Erythroblast (primary cell): Measurements from ENCODE around the gene COL19A1.

Source experiments
- GATA1 ChIP-seq: IDR thresholded peaks from 2 replicates; pipeline ENCODE4 v1.6.1; 2011; ENCODE audit warnings: low read depth, mild to moderate bottlenecking, control low read depth, low read length, moderate library complexity
- POLR2A ChIP-seq: IDR thresholded peaks from 2 replicates; pipeline ENCODE4 v1.6.1; 2011; ENCODE audit warnings: mild to moderate bottlenecking, low read length

- TF ChIP-seq POLR2A (no peak), GATA1 (no peak)
Observed at GRCh38 chr6:69917834-69918233, 51.5 kb downstream of the COL19A1 start.
